CD8-positive, alpha-beta memory T cell (primary cell): ENCODE data around the gene ACHE. TPM values are rescaled to one million over a fixed set of nuclear protein-coding genes. Genes with fewer than 3 reads are reported as not detected.
"Not testable (repeated sequence)": the region's sequence is repeated elsewhere in the genome, so short reads cannot be mapped to it uniquely, and the experiment has no call there.

ENCODE experiments used
- CTCF ChIA-PET: fragments of 350-600 bp; sonication (Branson Sonifier 250); formaldehyde crosslinking; loops from one replicate; lab custom pipeline; 2021; ENCODE audit warnings: antibody characterized with exemption; lab: Charles Lee
- POLR2A ChIA-PET: fragments of 350-600 bp; sonication (Branson Sonifier 250); formaldehyde crosslinking; loops from one replicate; lab custom pipeline; 2021; ENCODE audit warnings: antibody characterized with exemption; lab: Charles Lee
- DNase-seq, 5 donors: peaks; one replicate each; pipeline versions ENCODE4 v3.0.0 to v3.0.0-alpha.2; 2020 to 2022; ENCODE audit warnings: mixed read lengths in 1 of 5
- H3K27ac ChIP-seq: one replicate; pipeline ENCODE4 v1.7.0; 2013; ENCODE audit warnings: low read depth, mild to moderate bottlenecking, low read length, moderate library complexity
- H3K27me3 ChIP-seq: 2 replicates; pipeline ENCODE4 v1.7.0; 2013; ENCODE audit warnings: low read length, mild to moderate bottlenecking; ENCODE audit not compliant: insufficient read depth, poor library complexity, severe bottlenecking
- H3K36me3 ChIP-seq: 2 replicates; pipeline ENCODE4 v1.7.0; 2013; ENCODE audit warnings: mild to moderate bottlenecking, low read length, moderate library complexity; ENCODE audit not compliant: insufficient read depth
- H3K4me1 ChIP-seq: 2 replicates; pipeline ENCODE4 v1.7.0; 2013; ENCODE audit warnings: mild to moderate bottlenecking, low read length, moderate library complexity; ENCODE audit not compliant: insufficient read depth
- H3K4me3 ChIP-seq: 2 replicates; pipeline ENCODE4 v1.7.0; 2013; ENCODE audit warnings: mild to moderate bottlenecking, low read length
- H3K9me3 ChIP-seq: 2 replicates; pipeline ENCODE4 v1.7.0; 2013; ENCODE audit warnings: mild to moderate bottlenecking, low read length
- H3K27ac Mint-ChIP-seq, 8 donors: one replicate each; pipeline ENCODE4 v1.8.0; 2020 to 2021; ENCODE audit warnings: mixed read lengths in 8 of 8, mild to moderate bottlenecking in 6 of 8, inconsistent platforms in 3 of 8, moderate library complexity in 3 of 8
- H3K27me3 Mint-ChIP-seq, 2 donors: one replicate each; pipeline ENCODE4 v1.8.0; 2020 to 2021; ENCODE audit warnings: mixed read lengths in 2 of 2, mild to moderate bottlenecking in 1 of 2, moderate library complexity in 1 of 2
- H3K36me3 Mint-ChIP-seq, 3 donors: one replicate each; pipeline ENCODE4 v1.8.0; 2020 to 2021; ENCODE audit warnings: mixed read lengths in 3 of 3, inconsistent platforms in 1 of 3, mild to moderate bottlenecking in 1 of 3
- H3K4me1 Mint-ChIP-seq, 3 donors: one replicate each; pipeline ENCODE4 v1.8.0; 2020 to 2021; ENCODE audit warnings: mixed read lengths in 3 of 3, inconsistent platforms in 1 of 3, mild to moderate bottlenecking in 1 of 3
- H3K4me3 Mint-ChIP-seq, 7 donors: one replicate each; pipeline ENCODE4 v1.8.0; 2020 to 2021; ENCODE audit warnings: mixed read lengths in 7 of 7, mild to moderate bottlenecking in 6 of 7, moderate library complexity in 4 of 7, inconsistent platforms in 2 of 7
- H3K9me3 Mint-ChIP-seq, 5 donors: one replicate each; pipeline ENCODE4 v1.8.0; 2020 to 2022; ENCODE audit warnings: mixed read lengths in 5 of 5, mild to moderate bottlenecking in 3 of 5, moderate library complexity in 2 of 5, inconsistent platforms in 1 of 5
- polyA plus RNA-seq: library from polyadenylated mRNA; unstranded; fragments of 300-500 nt; fragmentation: Illumina TruSeq; gene quantifications from one replicate; pipeline ENCODE4 v1.2.3, GENCODE V29; 2021
- total RNA-seq, 2 experiments: library from RNA; stranded (reverse); gene quantifications; one replicate each; pipeline ENCODE4 v1.2.3, GENCODE V29; 2021

ACHE gene
- total and polyA plus RNA-seq, 3 experiments from 2014 or later, result 0.20 to 0.30 TPM; not detected in 1

DNA sequence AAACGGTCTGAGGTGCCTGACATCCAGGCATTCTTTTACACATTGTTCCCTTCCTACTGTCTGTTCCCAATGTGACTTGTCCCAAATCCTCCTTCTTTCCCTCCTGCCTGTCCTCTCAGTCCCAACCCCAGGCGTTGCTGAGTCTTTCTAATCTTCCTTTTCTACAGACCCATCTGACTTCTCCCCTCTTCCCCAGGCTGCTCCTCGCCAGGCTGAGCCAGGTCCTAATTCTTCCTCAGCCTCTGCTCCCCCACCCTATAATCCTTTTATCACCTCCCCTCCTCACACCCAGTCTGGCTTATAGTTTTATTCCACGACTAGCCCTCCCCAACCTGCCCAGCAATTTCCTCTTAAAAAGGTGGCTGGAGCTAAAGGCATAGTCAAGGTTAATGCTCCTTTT is 27.9 kb upstream of the ACHE start:
- H3K4me3 ChIP-seq, H3K4me3 Mint-ChIP-seq, CTCF ChIA-PET, H3K9me3 Mint-ChIP-seq, H3K27ac Mint-ChIP-seq, DNase-seq, POLR2A ChIA-PET, H3K27ac ChIP-seq, H3K36me3 Mint-ChIP-seq, H3K4me1 Mint-ChIP-seq, H3K4me1 ChIP-seq, H3K36me3 ChIP-seq, H3K27me3 ChIP-seq, H3K9me3 ChIP-seq: not testable (repeated sequence)
- H3K27me3 Mint-ChIP-seq, result peaks cover 8 to 43% of the 10 kb centered on the region in 2 donors

DNA sequence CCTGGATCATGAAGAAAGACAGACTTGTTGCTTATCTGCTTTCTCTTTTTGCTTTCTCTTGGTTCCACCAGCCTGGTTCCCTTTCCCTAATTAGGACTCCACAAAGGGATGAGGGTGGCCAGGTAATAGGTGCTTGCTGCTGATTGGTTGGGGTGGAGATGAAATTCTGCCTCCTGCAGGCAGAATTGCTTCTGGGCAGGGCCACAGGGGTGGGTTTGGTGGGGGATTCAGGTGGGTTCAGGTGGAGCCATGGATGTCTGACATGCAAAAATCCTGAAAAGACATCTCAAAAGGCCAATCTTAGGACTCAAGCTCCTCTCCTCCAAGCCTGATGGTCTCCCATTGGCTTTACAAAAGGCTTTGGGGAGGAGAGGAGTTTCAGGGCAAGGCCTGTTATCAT is 25.4 kb upstream of the ACHE start:
- Mint-ChIP-seq H3K27me3 (peaks cover 15 to 58% of the 10 kb centered on the region in 2 donors), H3K36me3 (no peaks in the 10 kb centered on the region), H3K4me1 (peaks cover 0 to 5% (median 0%) of the 10 kb centered on the region in 3 donors), H3K27ac (no peak overlapping the region), H3K9me3 (no peaks in the 10 kb centered on the region), H3K4me3 (no peak overlapping the region)
- Histone ChIP-seq H3K4me1 (no peaks in the 10 kb centered on the region), H3K36me3 (no peaks in the 10 kb centered on the region), H3K4me3 (no peak overlapping the region), H3K27me3 (no peaks in the 10 kb centered on the region), H3K9me3 (no peaks in the 10 kb centered on the region), H3K27ac (no peak overlapping the region)
- ChIA-PET CTCF (no interaction called here), POLR2A (no interaction called here)
- no peak for DNase-seq

- H3K4me1 Mint-ChIP-seq, DNase-seq, H3K36me3 Mint-ChIP-seq, H3K4me3 Mint-ChIP-seq, H3K27ac ChIP-seq, H3K4me3 ChIP-seq, H3K36me3 ChIP-seq, H3K9me3 ChIP-seq, H3K9me3 Mint-ChIP-seq, H3K4me1 ChIP-seq, H3K27me3 ChIP-seq, H3K27ac Mint-ChIP-seq, CTCF ChIA-PET: not testable (repeated sequence)
- POLR2A ChIA-PET, result interaction anchor here (0.6 kb wide), 1 partner anchor 199 kb away, joined by 11 read pairs; no protein-coding TSS in a partner anchor
- peaks cover 15 to 61% of the 10 kb centered on the region in 2 donors for H3K27me3 Mint-ChIP-seq
Observed at GRCh38 chr7:100919779-100920437, 24.2 kb upstream of the ACHE start.

DNA sequence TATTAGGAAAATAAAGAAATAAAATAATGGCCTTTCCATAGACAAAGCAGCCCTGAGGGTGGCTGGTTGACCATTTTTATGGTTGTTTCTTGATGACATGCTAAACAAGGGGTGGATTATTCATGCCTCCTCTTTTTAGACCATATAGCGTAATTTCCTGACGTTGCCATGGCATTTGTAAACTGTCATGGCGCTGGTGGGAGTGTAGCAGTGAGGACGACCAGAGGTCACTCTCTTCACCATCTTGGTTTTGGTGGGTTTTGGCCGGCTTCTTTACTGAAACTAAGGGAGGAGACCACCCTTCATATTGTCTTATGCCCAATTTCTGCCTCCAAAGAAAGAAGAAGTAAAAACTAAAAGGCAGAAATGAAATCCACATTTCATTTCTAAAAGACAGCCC is 23.6 kb upstream of the ACHE start:
- H3K4me3 Mint-ChIP-seq, DNase-seq, H3K4me1 ChIP-seq, POLR2A ChIA-PET, H3K36me3 ChIP-seq, CTCF ChIA-PET, H3K36me3 Mint-ChIP-seq, H3K9me3 Mint-ChIP-seq, H3K27me3 ChIP-seq, H3K27ac ChIP-seq, H3K9me3 ChIP-seq, H3K4me1 Mint-ChIP-seq, H3K27ac Mint-ChIP-seq, H3K4me3 ChIP-seq: not testable (repeated sequence)
- H3K27me3 Mint-ChIP-seq, result peaks cover 15 to 62% of the 10 kb centered on the region in 2 donors

DNA sequence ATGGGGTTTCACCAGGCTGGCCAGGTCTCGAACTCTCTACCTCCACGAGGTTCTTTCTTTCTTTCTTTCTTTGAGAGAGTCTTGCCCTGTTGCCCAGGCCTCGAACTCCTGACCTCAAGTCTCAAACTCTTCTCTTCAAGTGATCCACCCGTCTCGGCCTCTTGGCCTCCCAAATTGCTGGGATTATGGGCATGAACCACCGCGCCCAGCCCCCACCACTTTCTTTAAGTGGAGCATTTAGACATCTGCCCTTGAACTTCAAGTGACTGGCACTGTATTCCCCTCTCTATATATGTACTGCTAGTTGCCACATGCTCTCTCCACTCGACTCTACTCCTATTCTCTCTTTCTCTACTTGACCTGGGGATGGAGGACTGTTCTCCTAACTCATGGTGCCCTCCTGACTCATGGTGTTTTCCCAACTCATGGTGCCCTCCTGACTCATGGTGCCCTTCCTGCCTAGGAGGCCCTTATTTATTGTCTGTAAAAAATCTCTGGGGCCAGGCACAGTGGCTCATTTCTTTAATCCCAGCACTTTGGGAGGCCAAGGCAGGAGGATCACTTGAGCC is 19.3 kb upstream of the ACHE start:
- Histone ChIP-seq H3K4me3 (no peak overlapping the region), H3K4me1 (no peaks in the 10 kb centered on the region), H3K27me3 (no peaks in the 10 kb centered on the region), H3K27ac (no peak overlapping the region), H3K9me3 (no peaks in the 10 kb centered on the region), H3K36me3 (no peaks in the 10 kb centered on the region)
- Mint-ChIP-seq H3K36me3 (no peaks in the 10 kb centered on the region), H3K27ac (no peak overlapping the region), H3K27me3 (peaks cover 18 to 48% of the 10 kb centered on the region in 2 donors), H3K4me1 (no peaks in the 10 kb centered on the region), H3K4me3 (no peak overlapping the region), H3K9me3 (no peaks in the 10 kb centered on the region)
- ChIA-PET CTCF (no interaction called here), POLR2A (no interaction called here)
- DNase-seq, result no peak

- H3K9me3 ChIP-seq, result no peaks in the 10 kb centered on the region
- Mint-ChIP-seq H3K36me3 (no peaks in the 10 kb centered on the region), H3K27ac (no peak overlapping the region), H3K4me1 (no peaks in the 10 kb centered on the region), H3K27me3 (peaks cover 19 to 44% of the 10 kb centered on the region in 2 donors), H3K9me3 (no peaks in the 10 kb centered on the region), H3K4me3 (no peak overlapping the region)
- no peak for DNase-seq
- H3K4me1 ChIP-seq, result no peaks in the 10 kb centered on the region
- H3K27ac ChIP-seq, result no peak overlapping the region
- H3K4me3 ChIP-seq, result no peak overlapping the region
- H3K27me3 ChIP-seq, result no peaks in the 10 kb centered on the region
- H3K36me3 ChIP-seq, result no peaks in the 10 kb centered on the region
- CTCF ChIA-PET, result no interaction called here
- POLR2A ChIA-PET, result no interaction called here
Observed at GRCh38 chr7:100914208-100914878, 18.7 kb upstream of the ACHE start.

GRCh38 chr7:100911484-100911883 is 15.8 kb upstream of the ACHE start:
- Mint-ChIP-seq H3K4me1 (no peaks in the 10 kb centered on the region), H3K9me3 (peaks cover 0 to 5% (median 0%) of the 10 kb centered on the region in 5 donors), H3K27ac (no peak overlapping the region), H3K36me3 (no peaks in the 10 kb centered on the region), H3K4me3 (no peak overlapping the region), H3K27me3 (peaks cover 14 to 32% of the 10 kb centered on the region in 2 donors)
- no peak overlapping the region for H3K27ac ChIP-seq
- no peak for DNase-seq
- ChIA-PET CTCF (no interaction called here), POLR2A (no interaction called here)
- H3K4me3 ChIP-seq, result no peak overlapping the region
- no peaks in the 10 kb centered on the region for H3K4me1 ChIP-seq
- H3K36me3 ChIP-seq, result no peaks in the 10 kb centered on the region
- H3K9me3 ChIP-seq, result no peaks in the 10 kb centered on the region
- H3K27me3 ChIP-seq, result no peaks in the 10 kb centered on the region

- not testable (repeated sequence) for H3K36me3 ChIP-seq, H3K4me3 Mint-ChIP-seq, H3K4me1 Mint-ChIP-seq, H3K4me3 ChIP-seq, H3K4me1 ChIP-seq, H3K27ac Mint-ChIP-seq, H3K27ac ChIP-seq, H3K36me3 Mint-ChIP-seq, H3K9me3 ChIP-seq, DNase-seq, H3K9me3 Mint-ChIP-seq, H3K27me3 ChIP-seq
- ChIA-PET POLR2A (interaction anchor here (0.6 kb wide), 1 partner anchor 176 kb away, joined by 4 read pairs; no protein-coding TSS in a partner anchor), CTCF (interaction anchor here (1.2 kb wide), 1 partner anchor 148 kb away, joined by 3 read pairs; no protein-coding TSS in a partner anchor)
- peaks cover 14 to 29% of the 10 kb centered on the region in 2 donors for H3K27me3 Mint-ChIP-seq
Observed at GRCh38 chr7:100910443-100910842, 14.8 kb upstream of the ACHE start.
